GM13977 (cell line): ENCODE measurements around the gene C1QTNF6.

ENCODE experiments used
- DNase-seq: peaks from one replicate; pipeline ENCODE4 v3.0.0; 2012; ENCODE audit warnings: low spot score
- in situ Hi-C: fragments of 300-500 bp; cut with MboI; formaldehyde crosslinking; loops from one replicate; pipeline ENCODE4 v1.12.0; 2022; ENCODE audit warnings: low sequenced_read_pairs, low pct_unique_long_range_greater_than_20kb, mixed read lengths, inconsistent platforms; ENCODE audit not compliant: unreplicated experiment
- TF ChIP-seq, protein P1 (sequence below): IDR thresholded peaks from 2 replicates; pipeline ENCODE4 v1.5.1; 2012; ENCODE audit warnings: mild to moderate bottlenecking, control low read depth; ENCODE audit not compliant: insufficient read depth; ENCODE audit errors: extremely low read depth, missing control alignments

C1QTNF6 gene

GRCh38 chr22:37192204-37192603, 4.2 kb upstream of the C1QTNF6 start:
- TF ChIP-seq, protein P1, sequence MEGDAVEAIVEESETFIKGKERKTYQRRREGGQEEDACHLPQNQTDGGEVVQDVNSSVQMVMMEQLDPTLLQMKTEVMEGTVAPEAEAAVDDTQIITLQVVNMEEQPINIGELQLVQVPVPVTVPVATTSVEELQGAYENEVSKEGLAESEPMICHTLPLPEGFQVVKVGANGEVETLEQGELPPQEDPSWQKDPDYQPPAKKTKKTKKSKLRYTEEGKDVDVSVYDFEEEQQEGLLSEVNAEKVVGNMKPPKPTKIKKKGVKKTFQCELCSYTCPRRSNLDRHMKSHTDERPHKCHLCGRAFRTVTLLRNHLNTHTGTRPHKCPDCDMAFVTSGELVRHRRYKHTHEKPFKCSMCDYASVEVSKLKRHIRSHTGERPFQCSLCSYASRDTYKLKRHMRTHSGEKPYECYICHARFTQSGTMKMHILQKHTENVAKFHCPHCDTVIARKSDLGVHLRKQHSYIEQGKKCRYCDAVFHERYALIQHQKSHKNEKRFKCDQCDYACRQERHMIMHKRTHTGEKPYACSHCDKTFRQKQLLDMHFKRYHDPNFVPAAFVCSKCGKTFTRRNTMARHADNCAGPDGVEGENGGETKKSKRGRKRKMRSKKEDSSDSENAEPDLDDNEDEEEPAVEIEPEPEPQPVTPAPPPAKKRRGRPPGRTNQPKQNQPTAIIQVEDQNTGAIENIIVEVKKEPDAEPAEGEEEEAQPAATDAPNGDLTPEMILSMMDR: no peak
- DNase-seq: no peak
- in situ Hi-C loops: no loop called here

- no peak for DNase-seq
- TF ChIP-seq, protein P1: no peak
- in situ Hi-C loops: no loop called here
These were observed 2.3 kb upstream of the C1QTNF6 start for GRCh38 chr22:37190262-37190780.

GRCh38 chr22:37188901-37189466, 937 bp upstream of the C1QTNF6 start:
- DNase-seq: no peak
- TF ChIP-seq, protein P1: no peak
- in situ Hi-C loops: no loop called here

DNA sequence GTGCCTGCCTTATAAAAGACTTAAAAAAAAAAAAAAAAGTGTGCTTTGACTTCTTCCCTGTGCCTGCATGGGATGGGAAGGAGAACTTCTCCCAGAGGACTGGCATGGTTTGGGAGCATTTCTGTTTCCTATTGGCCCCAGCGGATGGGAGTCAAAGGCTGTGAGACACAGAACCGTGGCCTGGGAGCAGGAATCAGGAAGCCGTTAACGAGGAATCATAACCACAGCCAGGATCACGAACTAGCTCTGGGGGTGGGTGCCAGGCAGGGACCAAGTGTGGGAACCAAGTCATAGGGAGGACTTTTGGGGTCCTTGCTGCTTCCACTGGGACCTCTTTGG, 526 bp downstream of the C1QTNF6 start:
- TF ChIP-seq, protein P1: no peak
- in situ Hi-C loops: no loop called here
- no peak for DNase-seq

- in situ Hi-C loops: no loop called here
- no peak for DNase-seq
These were observed 987 bp downstream of the C1QTNF6 start for GRCh38 chr22:37186997-37187522.

DNA sequence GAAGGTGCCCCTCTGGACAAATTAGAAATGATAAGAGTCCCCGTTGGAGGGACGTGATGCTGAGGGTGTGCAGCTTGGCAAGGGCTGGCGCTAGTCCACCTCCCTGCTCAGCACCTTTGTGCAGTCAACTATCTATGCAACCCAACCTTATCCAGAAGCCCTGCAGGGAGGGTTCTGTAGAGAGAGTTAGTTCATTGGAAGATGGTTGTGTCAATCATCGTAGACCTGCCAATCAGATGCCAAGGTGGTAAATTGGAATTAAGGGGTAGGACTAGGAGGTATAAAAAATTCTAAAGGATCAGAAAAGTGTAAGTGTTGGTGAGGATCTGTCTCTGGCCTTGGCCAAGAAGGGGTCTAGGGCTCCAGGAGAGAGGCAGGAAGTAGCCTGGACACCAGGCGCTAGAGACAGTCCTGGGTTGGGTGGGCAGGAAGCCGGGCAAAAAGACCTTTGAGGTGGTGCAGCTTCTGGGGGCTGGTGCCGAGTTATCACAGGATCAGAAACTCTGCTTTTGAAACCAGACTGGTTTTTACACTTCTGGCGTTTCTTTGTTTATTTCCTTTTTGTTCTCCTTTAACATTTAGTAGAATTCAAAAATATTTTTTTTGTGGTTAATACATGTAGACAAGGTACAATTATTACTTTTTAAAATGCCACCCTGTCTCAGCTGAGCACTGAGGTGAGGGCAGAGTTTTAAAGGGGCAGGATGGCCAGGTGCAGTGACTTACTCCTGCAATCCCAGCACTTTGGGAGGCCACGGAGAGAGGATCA, 1.6 kb downstream of the C1QTNF6 start:
- TF ChIP-seq, protein P1: no peak
- peak; percentile 86 for DNase-seq
- in situ Hi-C loops: no loop called here

More at GRCh38 chr22:37186997-37187522, 987 bp downstream of the C1QTNF6 start:
- TF ChIP-seq, protein P1: no peak
